Tibial nerve (tissue), 4 donors: ENCODE data around the gene MIEF2. TPM values are rescaled to one million over a fixed set of nuclear protein-coding genes. Genes with fewer than 3 reads are reported as not detected.

Source experiments
- DNase-seq, 2 donors: peaks; one replicate each; pipeline ENCODE4 v3.0.0-alpha.2; 2019; ENCODE audit warnings: low spot score in 2 of 2
- H3K27ac ChIP-seq, 4 donors: fragments of 200-600 bp; sonication (generic) in 3 of 4; one replicate each; pipeline ENCODE4 v1.5.1; 2017 to 2019; ENCODE audit warnings: mild to moderate bottlenecking in 1 of 4
- H3K27me3 ChIP-seq, 2 donors: fragments of 200-600 bp; sonication (generic) in 1 of 2; one replicate each; pipeline versions ENCODE4 v1.5.1 to v1.6.0; 2017 to 2019
- H3K36me3 ChIP-seq, 3 donors: fragments of 200-600 bp; sonication (generic); one replicate each; pipeline ENCODE4 v1.5.1; 2018 to 2019
- H3K4me1 ChIP-seq, 4 donors: fragments of 200-600 bp; sonication (generic) in 3 of 4; one replicate each; pipeline ENCODE4 v1.5.1; 2017 to 2019
- H3K4me3 ChIP-seq, 4 donors: fragments of 200-600 bp; sonication (generic) in 3 of 4; one replicate each; pipeline ENCODE4 v1.5.1; 2017 to 2019; ENCODE audit warnings: mild to moderate bottlenecking in 1 of 4, moderate library complexity in 1 of 4
- H3K9me3 ChIP-seq, 4 donors: fragments of 200-600 bp; sonication (generic) in 3 of 4; one replicate each; pipeline ENCODE4 v1.5.1; 2017 to 2019
- CTCF ChIP-seq, 5 experiments: fragments of 200-600 bp in 3 of 5; fragments of 450-650 bp in 2 of 5; sonication (generic) in 3 of 5; IDR thresholded peaks; one replicate each; pipeline ENCODE4 v1.5.1; 2016 to 2019; ENCODE audit warnings: antibody characterized with exemption in 5 of 5, mild to moderate bottlenecking in 3 of 5, moderate library complexity in 2 of 5
- EP300 ChIP-seq, 2 donors: sonication (generic); formaldehyde crosslinking; IDR thresholded peaks; one replicate each; pipeline ENCODE4 v1.6.1; 2017; ENCODE audit warnings: antibody characterized with exemption in 2 of 2, mild to moderate bottlenecking in 1 of 2
- POLR2A ChIP-seq, 2 donors: fragments of 450-650 bp; IDR thresholded peaks; one replicate each; pipeline ENCODE4 v1.6.1; 2017; ENCODE audit warnings: antibody characterized with exemption in 2 of 2, mild to moderate bottlenecking in 2 of 2, moderate library complexity in 2 of 2
- WGBS, 2 donors: methylation state at CpG; one replicate each; pipeline ENCODE4 v1.1.5; 2018; 5-methylcytosine and 5-hydroxymethylcytosine counted together
- total RNA-seq, 4 donors: library from RNA; depleted of rRNA; stranded (reverse); fragments of >200 nt; gene quantifications; one replicate each; pipeline ENCODE4 v1.1.0, GENCODE V29; 2016

Gene MIEF2
- total RNA-seq, 4 donors from 2014 or later: 16.2 to 31.7 (median 20.4) TPM

- TF ChIP-seq POLR2A (IDR thresholded peaks at IDR 0.05) (no peak), EP300 (IDR thresholded peaks at IDR 0.05) (no peak), CTCF (IDR thresholded peaks at IDR 0.05) (no peak)
- Histone ChIP-seq H3K4me3 (peak overlapping the region; percentile 52 to 91 (median 79)), H3K36me3 (peaks cover 0 to 58% (median 0%) of the 10 kb centered on the region in 3 donors), H3K27ac (peak overlapping the region in 3 of 4 donors; percentile 85 to 93 (median 90)), H3K4me1 (peaks cover 0 to 86% (median 53%) of the 10 kb centered on the region in 4 donors), H3K9me3 (no peaks in the 10 kb centered on the region), H3K27me3 (no peaks in the 10 kb centered on the region)
- DNase-seq: no peak
- 67 to 73% methylated on average over 11 of the region's 11 CpGs for whole genome bisulfite sequencing, 2 donors
These were observed 55.5 kb downstream of the MIEF2 start for GRCh38 chr17:18315961-18316360.

Other genes starting within 250 kb of the MIEF2 start
- gene ATPAF2, start 221.5 kb upstream of the MIEF2 start, total RNA-seq: 10 to 100 TPM; 24.0 to 43.7 (median 35.5) TPM
- 10 to 100 TPM; 13.2 to 19.4 (median 16.0) TPM for gene GID4, start 221.3 kb upstream of the MIEF2 start, total RNA-seq
- 10 to 100 TPM; 29.5 to 55.1 (median 43.3) TPM for gene DRG2, start 172.7 kb upstream of the MIEF2 start, total RNA-seq
- 1 to 10 TPM; 2.3 to 7.5 (median 2.9) TPM for gene MYO15A, start 151.9 kb upstream of the MIEF2 start, total RNA-seq
- 100 to 1,000 TPM in 1 of 4 donors, 10 to 100 TPM in 3; 73.9 to 110 (median 93.6) TPM for gene ALKBH5, start 76.8 kb upstream of the MIEF2 start, total RNA-seq
- gene LLGL1, start 35.0 kb upstream of the MIEF2 start, total RNA-seq: 10 to 100 TPM; 20.9 to 30.2 (median 27.9) TPM
- 100 to 1,000 TPM; 284 to 466 (median 335) TPM for gene FLII, start 1.9 kb upstream of the MIEF2 start, total RNA-seq
- 10 to 100 TPM; 47.9 to 92.4 (median 63.5) TPM for gene TOP3A, start 54.3 kb downstream of the MIEF2 start, total RNA-seq
- gene SMCR8, start 54.6 kb downstream of the MIEF2 start, total RNA-seq: 10 to 100 TPM; 11.4 to 13.5 (median 12.7) TPM
- 10 to 100 TPM; 48.0 to 69.5 (median 59.3) TPM for gene SHMT1, start 102.9 kb downstream of the MIEF2 start, total RNA-seq
- gene EVPLL, start 117.1 kb downstream of the MIEF2 start, total RNA-seq: not detected
- not detected for gene LGALS9C, start 216.1 kb downstream of the MIEF2 start, total RNA-seq